CD8-positive, alpha-beta memory T cell (primary cell): ENCODE data around the gene ATCAY. TPM values are rescaled to one million over a fixed set of nuclear protein-coding genes. Genes with fewer than 3 reads are reported as not detected.

Experiments used
- CTCF ChIA-PET: fragments of 350-600 bp; sonication (Branson Sonifier 250); formaldehyde crosslinking; loops from one replicate; lab custom pipeline; 2021; ENCODE audit warnings: antibody characterized with exemption; lab: Charles Lee
- POLR2A ChIA-PET: fragments of 350-600 bp; sonication (Branson Sonifier 250); formaldehyde crosslinking; loops from one replicate; lab custom pipeline; 2021; ENCODE audit warnings: antibody characterized with exemption; lab: Charles Lee
- DNase-seq, 5 donors: peaks; one replicate each; pipeline versions ENCODE4 v3.0.0 to v3.0.0-alpha.2; 2020 to 2022; ENCODE audit warnings: mixed read lengths in 1 of 5
- H3K27ac ChIP-seq: one replicate; pipeline ENCODE4 v1.7.0; 2013; ENCODE audit warnings: low read depth, mild to moderate bottlenecking, low read length, moderate library complexity
- H3K27me3 ChIP-seq: 2 replicates; pipeline ENCODE4 v1.7.0; 2013; ENCODE audit warnings: low read length, mild to moderate bottlenecking; ENCODE audit not compliant: insufficient read depth, poor library complexity, severe bottlenecking
- H3K36me3 ChIP-seq: 2 replicates; pipeline ENCODE4 v1.7.0; 2013; ENCODE audit warnings: mild to moderate bottlenecking, low read length, moderate library complexity; ENCODE audit not compliant: insufficient read depth
- H3K4me1 ChIP-seq: 2 replicates; pipeline ENCODE4 v1.7.0; 2013; ENCODE audit warnings: mild to moderate bottlenecking, low read length, moderate library complexity; ENCODE audit not compliant: insufficient read depth
- H3K4me3 ChIP-seq: 2 replicates; pipeline ENCODE4 v1.7.0; 2013; ENCODE audit warnings: mild to moderate bottlenecking, low read length
- H3K9me3 ChIP-seq: 2 replicates; pipeline ENCODE4 v1.7.0; 2013; ENCODE audit warnings: mild to moderate bottlenecking, low read length
- H3K27ac Mint-ChIP-seq, 8 donors: one replicate each; pipeline ENCODE4 v1.8.0; 2020 to 2021; ENCODE audit warnings: mixed read lengths in 8 of 8, mild to moderate bottlenecking in 6 of 8, inconsistent platforms in 3 of 8, moderate library complexity in 3 of 8
- H3K27me3 Mint-ChIP-seq, 2 donors: one replicate each; pipeline ENCODE4 v1.8.0; 2020 to 2021; ENCODE audit warnings: mixed read lengths in 2 of 2, mild to moderate bottlenecking in 1 of 2, moderate library complexity in 1 of 2
- H3K36me3 Mint-ChIP-seq, 3 donors: one replicate each; pipeline ENCODE4 v1.8.0; 2020 to 2021; ENCODE audit warnings: mixed read lengths in 3 of 3, inconsistent platforms in 1 of 3, mild to moderate bottlenecking in 1 of 3
- H3K4me1 Mint-ChIP-seq, 3 donors: one replicate each; pipeline ENCODE4 v1.8.0; 2020 to 2021; ENCODE audit warnings: mixed read lengths in 3 of 3, inconsistent platforms in 1 of 3, mild to moderate bottlenecking in 1 of 3
- H3K4me3 Mint-ChIP-seq, 7 donors: one replicate each; pipeline ENCODE4 v1.8.0; 2020 to 2021; ENCODE audit warnings: mixed read lengths in 7 of 7, mild to moderate bottlenecking in 6 of 7, moderate library complexity in 4 of 7, inconsistent platforms in 2 of 7
- H3K9me3 Mint-ChIP-seq, 5 donors: one replicate each; pipeline ENCODE4 v1.8.0; 2020 to 2022; ENCODE audit warnings: mixed read lengths in 5 of 5, mild to moderate bottlenecking in 3 of 5, moderate library complexity in 2 of 5, inconsistent platforms in 1 of 5
- polyA plus RNA-seq: library from polyadenylated mRNA; unstranded; fragments of 300-500 nt; fragmentation: Illumina TruSeq; gene quantifications from one replicate; pipeline ENCODE4 v1.2.3, GENCODE V29; 2021
- total RNA-seq, 2 experiments: library from RNA; stranded (reverse); gene quantifications; one replicate each; pipeline ENCODE4 v1.2.3, GENCODE V29; 2021

Gene ATCAY
- total and polyA plus RNA-seq, 3 experiments from 2014 or later = not detected

DNA sequence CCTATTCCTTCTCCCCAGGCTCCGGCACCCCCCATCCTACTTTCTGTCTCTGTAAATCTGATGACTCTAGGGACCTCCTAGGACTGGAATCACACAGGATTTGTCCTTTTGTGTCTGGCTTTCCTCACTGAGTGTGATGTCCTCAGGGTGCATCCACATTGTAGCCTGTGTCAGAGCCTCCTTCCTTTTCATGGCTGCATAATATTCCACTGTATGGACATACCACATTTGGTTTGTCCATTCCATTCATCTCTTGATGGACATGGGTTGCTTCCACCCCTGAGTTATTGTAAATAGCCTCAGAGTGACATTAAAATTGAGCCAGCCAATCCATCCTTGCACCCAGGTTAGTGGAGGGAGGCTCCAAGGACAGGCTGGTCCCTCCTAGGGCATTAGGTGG, 29.6 kb downstream of the ATCAY start:
- peaks cover 3 to 12% of the 10 kb centered on the region in 2 donors for H3K27me3 Mint-ChIP-seq
- no peak for DNase-seq
- peaks cover 0 to 7% (median 5%) of the 10 kb centered on the region in 5 donors for H3K9me3 Mint-ChIP-seq

DNA sequence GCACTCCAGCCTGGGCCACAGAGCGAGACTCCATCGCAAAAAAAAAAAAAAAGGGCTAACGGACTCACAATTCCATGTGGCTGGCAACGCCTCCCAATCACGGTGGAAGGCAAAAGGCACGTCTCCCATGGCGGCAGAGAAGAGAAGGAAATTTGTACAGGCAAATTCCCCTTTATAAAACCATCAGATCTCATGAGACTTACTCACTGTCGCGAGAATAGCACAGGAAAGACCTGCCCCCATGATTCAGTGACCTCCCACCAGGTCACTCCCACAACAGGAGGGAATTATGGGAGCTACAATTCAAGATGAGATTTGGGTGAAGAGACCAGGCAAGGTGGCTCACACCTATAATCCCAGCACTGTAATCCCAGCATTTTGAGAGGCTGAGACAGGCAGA, 33.7 kb downstream of the ATCAY start:
- peaks cover 0 to 6% (median 5%) of the 10 kb centered on the region in 5 donors for H3K9me3 Mint-ChIP-seq
- Histone ChIP-seq H3K27ac (no peak overlapping the region), H3K4me3 (no peak overlapping the region), H3K27me3 (no peaks in the 10 kb centered on the region), H3K4me1 (no peaks in the 10 kb centered on the region), H3K9me3 (peaks cover 6% of the 10 kb centered on the region), H3K36me3 (no peaks in the 10 kb centered on the region)
- peaks cover 8 to 14% of the 10 kb centered on the region in 2 donors for H3K27me3 Mint-ChIP-seq
- H3K4me1 Mint-ChIP-seq = no peaks in the 10 kb centered on the region
- peaks cover 0 to 2% (median 0%) of the 10 kb centered on the region in 3 donors for H3K36me3 Mint-ChIP-seq
- no peak overlapping the region for H3K4me3 Mint-ChIP-seq
- DNase-seq = no peak
- POLR2A ChIA-PET = no interaction called here
- no peak overlapping the region for H3K27ac Mint-ChIP-seq
- CTCF ChIA-PET = interaction anchor here (0.9 kb wide), 1 partner anchor 16 kb away, joined by 3 read pairs; no protein-coding TSS in a partner anchor

More for the DNA sequence above, 29.6 kb downstream of the ATCAY start:
- no peak overlapping the region for H3K27ac Mint-ChIP-seq
- Histone ChIP-seq H3K27ac (no peak overlapping the region), H3K27me3 (no peaks in the 10 kb centered on the region), H3K9me3 (peaks cover 6% of the 10 kb centered on the region), H3K4me1 (no peaks in the 10 kb centered on the region), H3K4me3 (no peak overlapping the region), H3K36me3 (no peaks in the 10 kb centered on the region)
- POLR2A ChIA-PET = no interaction called here
- no peaks in the 10 kb centered on the region for H3K4me1 Mint-ChIP-seq
- H3K36me3 Mint-ChIP-seq = peaks cover 0 to 2% (median 0%) of the 10 kb centered on the region in 3 donors
- CTCF ChIA-PET = no interaction called here
- H3K4me3 Mint-ChIP-seq = no peak overlapping the region

DNA sequence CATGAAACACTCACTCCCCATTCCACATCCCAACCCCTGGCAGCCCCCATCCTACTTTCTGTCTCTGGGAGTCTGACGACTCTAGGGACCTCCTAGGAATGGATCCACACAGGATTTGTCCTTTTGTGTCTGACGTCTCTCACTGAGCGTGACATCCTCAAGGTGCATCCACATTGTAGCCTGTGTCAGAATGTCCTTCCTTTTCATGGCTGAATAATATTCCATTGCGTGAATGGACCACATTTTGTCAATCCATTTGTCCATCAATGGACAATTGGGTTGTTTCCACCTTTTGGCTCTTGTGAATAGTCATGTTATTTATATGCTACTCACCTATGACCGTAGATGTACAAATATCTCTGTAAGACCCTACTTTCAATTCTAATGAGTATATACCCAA, 35.5 kb downstream of the ATCAY start:
- H3K4me1 Mint-ChIP-seq = no peaks in the 10 kb centered on the region
- peaks cover 0 to 2% (median 0%) of the 10 kb centered on the region in 3 donors for H3K36me3 Mint-ChIP-seq
- H3K4me1 ChIP-seq = no peaks in the 10 kb centered on the region
- peaks cover 12 to 16% of the 10 kb centered on the region in 2 donors for H3K27me3 Mint-ChIP-seq
- POLR2A ChIA-PET = no interaction called here
- H3K9me3 ChIP-seq = no peaks in the 10 kb centered on the region
- CTCF ChIA-PET = no interaction called here
- no peaks in the 10 kb centered on the region for H3K36me3 ChIP-seq
- no peak for DNase-seq
- H3K27ac ChIP-seq = no peak overlapping the region
- no peak overlapping the region for H3K4me3 ChIP-seq
- no peaks in the 10 kb centered on the region for H3K27me3 ChIP-seq
- no peak overlapping the region for H3K27ac Mint-ChIP-seq
- H3K9me3 Mint-ChIP-seq = peaks cover 0 to 3% (median 0%) of the 10 kb centered on the region in 5 donors
- H3K4me3 Mint-ChIP-seq = no peak overlapping the region

DNA sequence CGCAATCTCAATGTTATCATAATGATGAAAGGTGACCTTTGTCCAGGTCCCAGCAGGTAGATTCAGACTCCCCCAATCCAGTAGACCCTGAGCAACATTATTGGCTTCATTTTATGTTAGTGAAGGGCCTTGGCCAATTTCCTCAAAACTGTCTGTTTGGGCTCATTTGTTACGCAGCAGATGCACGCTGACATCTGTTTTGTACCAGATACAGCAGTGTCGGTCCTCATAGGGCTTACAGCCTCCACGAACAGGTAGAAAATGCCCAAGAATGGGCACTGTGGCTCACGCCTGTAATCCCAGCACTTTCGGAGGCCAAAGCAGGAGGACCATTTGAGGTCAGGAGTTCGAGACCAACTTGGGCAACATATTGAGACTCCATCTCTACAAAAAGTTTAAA, 39.3 kb downstream of the ATCAY start:
- no peak overlapping the region for H3K4me3 ChIP-seq
- ChIA-PET POLR2A (no interaction called here), CTCF (no interaction called here)
- H3K27ac ChIP-seq = no peak overlapping the region
- H3K36me3 Mint-ChIP-seq = peaks cover 0 to 5% (median 5%) of the 10 kb centered on the region in 3 donors
- DNase-seq = no peak
- no peaks in the 10 kb centered on the region for H3K9me3 ChIP-seq
- peaks cover 0 to 12% (median 8%) of the 10 kb centered on the region in 5 donors for H3K9me3 Mint-ChIP-seq
- no peaks in the 10 kb centered on the region for H3K4me1 Mint-ChIP-seq
- H3K4me1 ChIP-seq = no peaks in the 10 kb centered on the region
- peaks cover 12 to 18% of the 10 kb centered on the region in 2 donors for H3K27me3 Mint-ChIP-seq
- H3K27me3 ChIP-seq = no peaks in the 10 kb centered on the region
- no peak overlapping the region for H3K27ac Mint-ChIP-seq
- no peaks in the 10 kb centered on the region for H3K36me3 ChIP-seq
- no peak overlapping the region for H3K4me3 Mint-ChIP-seq

DNA sequence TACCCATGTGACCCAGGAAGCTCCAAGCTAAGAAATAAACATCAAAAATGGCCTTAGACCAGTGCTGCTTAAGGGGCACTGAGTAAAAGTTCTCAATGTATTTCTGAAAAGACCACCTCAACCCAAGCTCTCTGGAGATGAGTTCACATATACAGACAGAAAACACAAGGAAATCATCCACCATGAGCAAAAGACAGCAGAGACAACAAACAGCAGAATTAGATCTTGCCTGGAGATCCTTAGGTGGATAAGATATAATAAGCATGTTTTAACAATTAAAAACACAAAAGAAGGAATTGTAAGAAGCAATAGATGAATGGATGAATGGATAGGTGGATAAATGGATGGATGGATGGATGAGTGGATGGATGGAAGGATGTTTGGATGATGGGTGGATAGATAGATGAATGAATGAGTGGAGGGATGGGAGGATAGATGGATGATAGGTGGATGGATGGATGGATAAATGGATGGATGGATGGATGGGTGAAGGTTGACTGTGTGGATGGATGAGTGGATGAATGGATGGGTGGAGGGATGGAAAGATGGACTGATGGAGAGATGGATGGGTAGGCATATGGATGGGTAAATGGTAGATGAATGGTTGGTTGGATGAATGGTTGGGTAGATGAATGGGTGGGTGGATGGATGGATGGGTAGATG, 42.7 kb downstream of the ATCAY start:
- Histone ChIP-seq H3K4me1 (no peaks in the 10 kb centered on the region), H3K9me3 (no peaks in the 10 kb centered on the region), H3K36me3 (no peaks in the 10 kb centered on the region), H3K27ac (no peak overlapping the region), H3K4me3 (no peak overlapping the region), H3K27me3 (no peaks in the 10 kb centered on the region)
- POLR2A ChIA-PET = no interaction called here
- CTCF ChIA-PET = no interaction called here
- peaks cover 11 to 12% of the 10 kb centered on the region in 2 donors for H3K27me3 Mint-ChIP-seq
- H3K9me3 Mint-ChIP-seq = peaks cover 0 to 13% (median 8%) of the 10 kb centered on the region in 5 donors
- H3K4me1 Mint-ChIP-seq = no peaks in the 10 kb centered on the region
- no peak overlapping the region for H3K4me3 Mint-ChIP-seq
- H3K36me3 Mint-ChIP-seq = peaks cover 0 to 5% (median 5%) of the 10 kb centered on the region in 3 donors
- no peak for DNase-seq
- H3K27ac Mint-ChIP-seq = no peak overlapping the region

DNA sequence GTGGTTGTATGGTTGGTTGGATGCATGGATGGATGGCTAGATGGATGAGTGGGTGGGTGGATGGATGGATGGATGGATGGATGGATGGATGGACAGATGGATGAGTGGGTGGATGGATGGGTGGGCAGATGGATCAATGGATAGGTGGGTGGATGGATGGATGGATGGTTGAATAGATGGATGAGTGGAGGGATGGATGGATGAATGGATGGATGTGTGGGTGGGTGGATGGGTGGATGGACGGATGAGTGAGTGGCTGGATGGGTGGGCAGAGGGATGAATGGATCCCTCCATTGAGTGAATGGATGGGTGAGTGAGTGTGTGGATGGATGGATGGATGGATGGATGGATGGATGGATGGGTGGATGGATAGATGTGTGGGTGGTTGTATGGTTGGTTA, 43.4 kb downstream of the ATCAY start:
- H3K27ac Mint-ChIP-seq = no peak overlapping the region
- Histone ChIP-seq H3K4me1 (no peaks in the 10 kb centered on the region), H3K9me3 (no peaks in the 10 kb centered on the region), H3K4me3 (no peak overlapping the region), H3K27me3 (no peaks in the 10 kb centered on the region), H3K36me3 (no peaks in the 10 kb centered on the region), H3K27ac (no peak overlapping the region)
- H3K36me3 Mint-ChIP-seq = peaks cover 0 to 5% (median 5%) of the 10 kb centered on the region in 3 donors
- no peaks in the 10 kb centered on the region for H3K4me1 Mint-ChIP-seq
- ChIA-PET CTCF (no interaction called here), POLR2A (no interaction called here)
- H3K9me3 Mint-ChIP-seq = peaks cover 0 to 13% (median 8%) of the 10 kb centered on the region in 5 donors
- no peak for DNase-seq
- H3K27me3 Mint-ChIP-seq = peaks cover 8 to 10% of the 10 kb centered on the region in 2 donors
- no peak overlapping the region for H3K4me3 Mint-ChIP-seq

DNA sequence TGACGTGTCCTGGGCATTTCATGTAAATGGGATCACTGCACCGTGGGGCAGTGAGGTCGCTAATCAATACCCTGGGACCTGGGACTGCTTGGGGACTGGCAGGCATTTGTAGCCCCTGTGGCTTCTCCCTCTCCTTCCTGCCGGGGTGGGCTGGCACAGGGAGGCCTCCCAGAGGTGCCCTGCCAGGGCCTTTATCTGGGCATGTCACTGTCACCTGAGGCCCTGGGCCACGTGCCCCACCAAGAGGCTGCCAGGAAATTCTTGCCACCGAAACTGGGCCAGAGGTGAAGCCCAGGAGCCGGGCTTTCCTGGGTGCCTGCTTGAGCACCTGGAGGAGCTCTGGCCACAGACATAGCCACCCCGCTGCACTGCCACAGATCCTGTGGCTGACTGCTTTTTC, 50.6 kb downstream of the ATCAY start:
- H3K36me3 Mint-ChIP-seq = no peaks in the 10 kb centered on the region
- peaks cover 7 to 24% of the 10 kb centered on the region in 2 donors for H3K27me3 Mint-ChIP-seq
- H3K27me3 ChIP-seq = peaks cover 4% of the 10 kb centered on the region
- H3K4me3 ChIP-seq = no peak overlapping the region
- H3K9me3 ChIP-seq = no peaks in the 10 kb centered on the region
- no peaks in the 10 kb centered on the region for H3K4me1 ChIP-seq
- H3K4me3 Mint-ChIP-seq = no peak overlapping the region
- H3K4me1 Mint-ChIP-seq = no peaks in the 10 kb centered on the region
- H3K9me3 Mint-ChIP-seq = peaks cover 0 to 3% (median 0%) of the 10 kb centered on the region in 5 donors
- H3K36me3 ChIP-seq = no peaks in the 10 kb centered on the region
- no peak overlapping the region for H3K27ac Mint-ChIP-seq
- no peak for DNase-seq
- POLR2A ChIA-PET = no interaction called here
- H3K27ac ChIP-seq = no peak overlapping the region
- CTCF ChIA-PET = no interaction called here

DNA sequence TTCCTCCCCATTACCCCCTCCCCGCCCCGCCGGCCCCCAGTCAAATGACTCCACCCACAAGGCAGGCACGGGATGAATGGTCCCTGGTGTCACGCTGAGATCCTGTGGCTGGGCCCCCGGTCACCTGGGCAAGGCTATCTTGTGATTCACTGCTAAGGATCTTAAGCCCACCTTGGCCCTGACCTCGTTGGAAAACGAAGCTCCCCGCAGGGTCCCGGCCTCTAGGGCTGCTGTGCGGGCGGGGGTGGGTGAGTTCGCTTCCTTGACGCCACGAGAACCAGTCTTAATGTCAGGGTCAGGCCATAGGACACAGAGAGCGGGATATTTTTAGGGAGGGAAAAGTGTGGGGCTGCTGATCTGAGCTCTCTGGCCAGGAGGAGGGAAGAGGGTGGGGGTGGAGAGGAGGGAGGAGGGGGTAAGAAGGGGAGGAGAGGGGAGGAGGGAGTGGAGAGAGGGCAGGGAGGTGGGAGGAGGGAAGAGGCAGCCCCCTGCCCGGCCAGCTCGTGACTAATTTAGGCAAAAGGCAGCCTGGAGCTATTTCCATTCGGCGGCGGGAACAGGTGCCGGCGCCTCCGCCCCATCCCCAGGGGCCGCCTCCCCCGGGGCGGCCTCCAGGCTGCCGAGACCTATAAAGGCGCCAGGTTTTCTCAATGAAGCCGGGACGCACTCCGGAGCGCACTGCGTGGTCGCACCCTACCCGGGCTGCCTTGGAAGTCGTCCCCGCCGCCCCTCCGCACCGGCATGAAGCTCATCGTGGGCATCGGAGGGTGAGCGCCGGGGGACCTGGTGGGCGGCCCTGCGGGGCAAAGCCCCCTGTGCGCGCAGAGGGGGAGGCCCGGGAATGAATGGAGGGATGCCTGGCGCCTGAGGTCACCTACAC, 52.7 kb downstream of the ATCAY start, which contains the start of gene NMRK2:
Gene NMRK2, plus strand, starts transcription at position 139 of the 880 bp plus-strand sequence. Its CDS starts 603 bp downstream, at position 742.
- Histone ChIP-seq H3K4me1 (no peaks in the 10 kb centered on the region), H3K27ac (no peak within 1 kb of the TSS), H3K27me3 (peaks cover 4% of the 10 kb centered on the region), H3K9me3 (no peaks in the 10 kb centered on the region), H3K36me3 (no peaks in the 10 kb centered on the region), H3K4me3 (no peak within 1 kb of the TSS)
- Mint-ChIP-seq H3K9me3 (peaks cover 0 to 3% (median 0%) of the 10 kb centered on the region in 5 donors), H3K4me3 (no peak within 1 kb of the TSS), H3K27ac (peak within 1 kb of the TSS in 1 of 8 donors; percentile 91), H3K36me3 (no peaks in the 10 kb centered on the region), H3K27me3 (peaks cover 7 to 24% of the 10 kb centered on the region in 2 donors), H3K4me1 (no peaks in the 10 kb centered on the region)
- ChIA-PET CTCF (no interaction called here), POLR2A (no interaction called here)
- DNase-seq = no peak
